HG02610 (cell line): ENCODE data around the gene PSMB2.
"Not testable (repeated sequence)": the region's sequence is repeated elsewhere in the genome, so short reads cannot be mapped to it uniquely, and the experiment has no call there.

Source experiments
- ATAC-seq: cut with Tn5 transposase; IDR thresholded peaks from one replicate; pipeline ENCODE4 v1.9.1; 2021; ENCODE audit warnings: mild to moderate bottlenecking, moderate library complexity; ENCODE audit not compliant: unreplicated experiment

The PSMB2 gene

DNA sequence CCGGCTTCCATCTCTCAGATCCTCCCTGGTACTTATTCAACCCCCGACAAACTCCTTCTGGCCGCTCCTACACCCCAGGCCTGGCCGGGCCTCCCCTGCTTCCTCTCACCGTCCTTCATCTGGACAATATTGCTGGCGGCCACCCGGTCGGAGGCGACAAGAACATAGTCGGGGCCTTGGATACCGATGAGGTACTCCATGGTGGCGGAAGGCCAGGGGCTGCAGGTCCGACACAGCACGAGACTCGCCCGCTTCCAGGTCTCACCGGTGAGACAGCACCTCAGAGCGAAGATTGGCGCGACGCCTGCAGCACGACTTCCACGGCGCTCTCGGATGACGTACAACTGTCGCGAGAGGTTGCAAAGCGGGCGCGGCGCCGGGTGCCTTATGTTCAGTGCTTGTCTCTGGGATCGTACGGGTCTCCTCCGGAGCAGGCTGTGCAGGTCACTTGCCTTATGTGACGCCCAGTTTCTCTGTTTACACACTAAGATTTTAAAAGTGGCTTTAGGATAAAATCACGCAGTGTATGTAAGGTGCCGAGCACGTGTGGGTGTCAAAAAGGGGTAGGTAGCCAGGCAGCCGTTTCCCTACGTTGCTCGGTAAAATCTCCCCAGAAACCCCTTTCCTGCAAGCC lies at the start of gene PSMB2:
PSMB2 (minus strand) TSS at position 294 of the 634 bp plus-strand sequence; CDS start at position 200, 94 bp downstream.
- ATAC-seq, result peak; percentile 69

DNA sequence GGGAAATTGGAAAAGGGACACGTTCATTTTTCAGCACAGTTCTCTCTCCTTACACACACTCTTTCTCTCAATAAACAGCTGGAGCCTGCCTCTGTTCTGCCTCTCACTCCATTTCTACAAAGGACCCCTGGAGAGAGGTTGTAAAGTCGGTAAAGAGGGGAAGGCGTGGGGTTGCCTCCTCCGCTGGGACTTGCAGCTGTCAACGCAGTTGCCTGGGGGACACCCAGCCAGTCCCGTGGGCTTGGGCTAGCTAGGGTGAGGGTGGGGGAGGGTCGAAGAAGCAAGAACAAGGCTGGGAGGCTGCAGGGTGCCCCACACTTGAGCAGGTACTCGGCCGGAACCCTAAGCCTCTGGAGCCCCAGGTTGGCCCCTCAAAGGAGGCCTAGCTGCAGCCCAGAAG lies 49.8 kb upstream of the PSMB2 start:
- no peak for ATAC-seq

DNA sequence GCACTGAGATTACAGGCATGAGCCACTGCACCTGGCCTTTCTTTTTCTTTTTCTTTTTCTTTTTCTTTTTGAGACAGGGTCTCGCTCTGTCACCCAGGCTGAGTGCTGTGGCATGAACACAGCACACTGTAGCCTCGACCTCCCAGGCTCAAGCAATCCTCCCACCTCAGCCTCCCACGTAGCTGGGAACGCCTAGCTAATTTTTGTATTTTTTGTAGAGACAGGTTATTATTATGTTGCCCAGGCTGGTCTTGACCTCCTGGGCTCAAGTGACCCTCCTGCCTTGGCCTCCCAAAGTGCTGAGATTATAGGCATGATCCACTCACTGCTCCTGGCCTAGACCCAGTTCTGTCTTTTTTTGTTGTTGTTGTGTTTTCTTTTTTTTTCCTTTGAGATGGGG lies 48.8 kb upstream of the PSMB2 start:
- ATAC-seq, result not testable (repeated sequence)

DNA sequence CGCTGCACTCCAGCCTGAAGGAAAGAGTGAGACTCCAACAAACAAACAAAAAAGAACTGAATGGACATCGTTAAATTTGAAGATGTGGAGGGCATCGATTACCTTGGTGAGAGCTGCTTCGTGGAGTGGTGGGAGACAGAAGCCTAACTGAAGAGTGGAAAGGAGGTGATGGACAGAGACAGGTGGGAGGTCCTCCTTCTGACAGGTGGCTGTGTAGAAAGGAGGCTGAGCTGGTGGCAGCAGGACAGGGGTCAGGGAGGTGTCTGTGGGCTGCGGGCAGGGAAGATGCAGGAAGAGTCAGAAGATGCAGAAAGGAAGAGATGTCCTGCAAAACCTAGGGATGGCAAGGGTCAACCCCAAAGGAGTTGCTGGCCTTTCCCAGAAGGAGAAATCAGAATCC lies 46.8 kb upstream of the PSMB2 start:
- no peak for ATAC-seq

DNA sequence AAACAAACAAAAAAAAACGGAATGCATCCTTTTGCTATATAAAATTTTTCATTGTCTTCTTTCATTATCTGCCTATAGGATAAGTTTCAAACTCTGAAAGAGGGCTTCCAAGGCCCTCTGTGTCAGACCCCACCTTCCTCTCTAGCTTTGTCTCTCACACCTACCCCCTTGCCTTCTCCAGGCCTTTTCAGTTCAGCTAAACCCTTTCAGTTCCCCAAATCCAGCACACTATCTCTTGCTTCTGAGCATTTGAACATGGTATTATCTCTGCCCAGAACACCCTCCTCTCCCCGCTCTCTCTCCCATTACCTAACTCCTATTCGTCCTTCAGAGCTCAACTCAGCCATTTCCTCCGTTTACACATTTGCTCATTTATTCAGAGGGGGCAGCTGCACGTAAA lies 41.7 kb upstream of the PSMB2 start:
- ATAC-seq, result no peak

DNA sequence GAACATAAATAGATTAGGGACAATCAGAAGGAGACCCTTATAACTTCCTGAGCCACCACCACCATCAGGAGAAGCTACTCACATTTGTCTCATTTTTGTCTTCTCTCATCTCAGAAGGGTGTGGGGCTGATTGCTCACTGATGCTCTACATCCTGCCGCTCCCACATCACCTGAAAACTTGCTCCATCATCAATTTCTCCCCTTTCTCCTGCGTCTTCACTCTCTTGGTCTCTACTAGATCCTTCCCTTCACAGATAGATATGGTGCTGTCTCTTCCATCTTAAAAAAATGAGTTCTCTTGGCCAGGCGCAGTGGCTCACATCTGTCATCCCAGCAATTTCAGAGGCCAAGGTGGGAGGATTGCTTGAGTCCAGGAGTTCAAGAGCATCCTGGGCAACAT lies 38.9 kb upstream of the PSMB2 start:
- no peak for ATAC-seq

DNA sequence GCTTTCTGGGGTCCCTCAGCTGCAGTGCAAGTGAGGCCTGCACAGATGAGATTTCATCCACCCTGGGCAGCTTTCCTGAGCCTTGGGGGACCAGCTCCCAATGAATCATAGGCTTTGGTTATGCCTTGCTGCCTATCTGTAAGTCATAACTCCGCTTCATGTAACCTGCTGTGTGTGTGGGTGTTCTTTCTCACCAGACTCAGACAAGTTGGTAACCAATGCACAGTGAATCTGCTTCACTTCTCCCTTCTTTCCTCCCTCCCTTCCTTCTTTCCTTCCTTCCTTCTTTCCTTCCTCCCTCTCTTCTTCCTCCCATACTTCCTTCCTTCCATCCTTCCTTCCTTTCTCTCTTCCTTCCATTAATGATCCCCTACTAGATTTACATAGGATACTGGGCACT lies 34.4 kb upstream of the PSMB2 start:
- no peak for ATAC-seq

DNA sequence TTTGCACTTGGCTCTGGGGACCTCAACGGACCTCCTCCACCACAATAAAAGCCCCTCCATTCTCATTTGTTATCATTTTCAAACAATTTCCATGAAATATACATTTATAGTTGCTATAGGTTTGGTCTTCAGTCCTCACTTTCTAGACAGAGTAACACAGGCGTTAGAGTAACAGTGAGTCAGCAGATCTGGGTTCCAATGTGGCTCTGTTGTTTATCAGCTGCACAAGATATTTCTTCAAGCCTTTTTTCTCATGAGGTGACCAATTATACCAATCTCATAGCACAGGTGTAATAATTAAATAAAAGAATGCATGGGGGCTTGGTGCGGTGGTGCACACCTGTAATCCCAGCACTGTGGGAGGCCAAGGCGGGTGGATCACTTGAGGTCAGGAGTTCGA lies 32.8 kb upstream of the PSMB2 start:
- ATAC-seq, result no peak

DNA sequence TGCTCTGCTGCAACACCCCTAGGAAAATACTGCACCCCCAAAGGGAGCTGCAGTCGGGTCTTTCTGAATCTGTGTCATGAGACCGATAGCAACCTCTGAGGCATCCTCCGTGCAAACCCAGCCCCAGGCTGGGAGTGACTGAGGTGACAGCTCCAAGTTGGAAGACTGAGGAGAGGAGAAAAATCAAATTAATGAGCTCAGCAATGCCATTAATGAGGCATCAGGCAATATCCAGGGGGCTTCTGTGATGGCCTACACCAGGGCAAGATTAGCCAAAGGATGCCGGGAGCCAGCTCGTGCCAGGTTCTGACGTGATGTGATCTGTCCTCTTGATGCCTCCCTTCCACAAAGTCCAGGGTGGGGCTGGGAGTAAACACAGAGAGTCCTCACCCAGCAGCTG lies 30.8 kb upstream of the PSMB2 start:
- ATAC-seq, result no peak

DNA sequence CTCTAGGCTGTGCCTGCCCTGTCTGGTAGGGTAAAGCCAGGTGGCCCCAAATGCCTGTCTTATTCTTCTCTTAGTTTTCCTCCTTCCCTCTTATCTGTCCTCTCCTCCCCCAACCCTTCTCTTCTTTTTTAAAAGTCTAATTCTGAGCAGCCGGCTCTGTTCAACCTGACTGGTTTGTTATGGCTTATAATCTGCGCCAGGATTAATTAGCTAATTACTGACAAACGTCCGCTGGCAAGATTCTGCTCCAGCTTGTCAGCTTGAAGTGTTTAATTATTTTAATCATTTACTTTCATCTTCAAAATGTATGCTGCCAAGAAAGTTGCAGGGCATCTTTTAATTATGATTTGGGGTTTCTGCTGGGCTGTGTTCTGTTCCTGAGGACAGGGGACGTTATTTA lies 27.2 kb upstream of the PSMB2 start:
- no peak for ATAC-seq

DNA sequence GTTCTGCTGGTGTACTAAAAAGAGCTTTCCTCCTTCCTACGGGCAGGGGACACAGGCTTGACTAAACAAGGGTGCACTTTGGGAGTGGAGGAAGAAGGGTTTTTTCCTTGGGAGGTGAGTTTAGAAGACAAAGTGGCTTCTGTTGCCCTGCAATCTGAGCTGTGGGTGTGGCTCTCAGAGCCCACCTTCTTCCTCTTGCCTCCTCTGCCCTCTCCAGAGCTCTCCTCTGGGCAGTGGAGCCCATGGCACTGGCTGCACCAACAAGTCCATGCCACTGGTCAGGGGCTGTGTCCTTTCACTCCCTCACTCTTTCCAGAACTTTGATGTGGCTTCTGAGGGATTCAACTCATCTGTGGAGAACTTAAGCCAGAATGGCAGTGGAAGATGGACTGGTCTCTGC lies 25.6 kb upstream of the PSMB2 start:
- no peak for ATAC-seq

DNA sequence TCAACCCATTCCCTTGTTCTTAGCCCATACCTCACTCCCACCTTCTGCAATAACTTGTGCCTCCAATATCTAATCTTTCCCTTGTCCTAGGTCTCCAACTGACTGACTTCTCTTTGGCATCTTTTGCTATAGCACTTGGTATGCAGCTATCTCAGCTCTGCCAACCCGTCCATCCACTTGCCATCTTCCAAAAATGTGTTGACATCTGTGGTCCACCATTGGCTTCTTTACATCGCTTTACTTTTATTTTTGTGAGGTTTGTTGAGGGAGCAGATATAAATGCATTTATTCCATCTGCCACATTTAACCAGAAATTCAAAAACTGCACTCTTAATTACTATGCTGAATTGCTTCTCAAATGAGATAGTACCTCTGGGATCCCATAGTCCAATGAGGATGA lies 24.9 kb upstream of the PSMB2 start:
- ATAC-seq, result no peak

DNA sequence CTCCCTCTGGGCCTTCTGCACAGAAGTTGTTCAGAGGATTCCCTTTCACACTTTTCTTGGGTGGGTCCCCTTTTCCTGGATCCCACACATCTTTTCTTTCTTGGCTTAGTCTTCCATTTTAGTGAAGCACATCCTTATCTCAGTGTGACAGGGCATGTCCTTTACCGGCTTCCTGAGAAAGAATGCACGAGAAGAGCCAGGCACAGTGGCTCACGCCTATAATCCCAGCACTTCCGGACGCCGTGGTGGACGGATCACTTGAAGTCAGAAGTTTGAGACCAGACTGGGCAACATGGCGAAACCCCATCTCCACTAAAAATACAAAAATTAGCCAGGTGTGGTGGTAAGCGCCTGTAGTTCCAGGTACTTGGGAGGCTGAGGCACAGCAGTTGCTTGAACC lies 22.1 kb upstream of the PSMB2 start:
- ATAC-seq, result no peak

DNA sequence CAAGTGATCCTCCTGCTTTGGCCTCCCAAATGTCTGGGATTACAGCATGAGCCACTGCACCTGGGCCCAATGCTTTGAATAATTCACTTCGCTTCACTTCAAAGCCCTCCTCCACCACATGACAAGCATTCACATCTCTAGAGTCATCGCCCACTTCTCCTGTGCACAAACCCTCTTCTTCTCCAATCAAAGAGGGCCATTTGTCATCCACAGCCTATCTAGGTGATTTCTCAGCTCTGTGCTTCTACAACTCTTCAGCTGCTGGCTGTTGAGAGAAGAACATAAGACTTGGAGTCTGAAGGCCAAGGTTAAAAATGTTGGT lies 20.1 kb upstream of the PSMB2 start:
- ATAC-seq, result no peak

DNA sequence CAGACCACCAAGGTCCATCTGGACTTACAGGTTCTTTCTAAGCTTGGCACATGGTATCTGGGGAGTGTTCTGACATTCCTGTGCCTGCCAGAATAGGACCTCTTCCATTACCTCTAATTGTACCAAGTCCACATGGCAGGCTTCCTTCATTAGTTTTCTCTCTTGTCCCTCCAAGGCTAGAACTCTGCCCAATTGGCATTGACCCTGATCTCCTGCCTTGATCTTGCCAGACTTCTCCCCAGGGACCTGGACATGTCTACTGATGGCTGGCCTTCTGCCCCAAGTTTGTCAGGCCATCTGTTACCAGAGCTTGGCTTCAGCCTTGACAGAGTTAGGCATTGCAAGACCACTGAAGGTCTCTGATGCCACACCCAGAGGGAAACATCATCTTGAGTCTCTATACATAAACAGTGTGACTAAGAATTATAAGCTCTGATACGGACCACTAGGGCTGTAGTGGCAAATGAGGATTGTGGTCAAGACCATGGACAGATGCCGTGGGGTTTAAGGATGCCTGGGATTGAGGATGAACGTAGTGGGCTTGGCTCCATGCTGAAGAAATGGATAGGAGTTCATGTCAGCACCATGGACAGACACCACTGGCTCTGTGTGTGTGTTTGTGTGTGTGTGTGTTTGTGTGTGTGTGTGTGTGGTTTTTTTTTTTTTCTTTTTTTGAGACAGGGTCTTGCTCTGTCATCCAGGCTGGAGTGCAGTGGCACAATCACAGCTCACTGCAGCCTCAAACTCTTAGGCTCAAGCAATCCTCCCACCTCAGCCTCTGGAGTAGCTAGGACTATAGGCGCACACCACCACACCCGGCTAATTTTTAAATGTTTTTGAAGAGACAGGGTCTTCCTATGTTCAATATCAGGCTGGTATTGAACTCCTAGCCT lies 19.5 kb upstream of the PSMB2 start:
- ATAC-seq, result no peak

DNA sequence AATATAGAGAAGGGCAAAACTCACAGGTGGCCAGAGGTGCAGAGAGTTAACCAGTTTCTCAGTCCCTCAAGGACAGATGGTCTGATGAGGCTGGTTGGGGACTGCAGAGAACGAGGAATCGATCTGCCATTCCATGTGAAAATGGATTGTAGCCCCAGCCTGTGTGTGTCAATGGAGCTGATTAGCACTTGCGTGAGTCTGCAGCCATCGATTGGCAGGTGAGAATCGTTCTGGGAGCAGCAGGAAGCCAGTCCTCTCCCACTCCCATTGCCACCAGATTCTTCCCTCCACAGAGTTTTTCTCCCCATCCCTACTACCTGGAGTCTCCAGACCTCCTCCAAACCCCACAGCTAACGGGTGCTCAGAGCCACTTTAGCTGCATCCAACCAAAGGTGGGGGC lies 18.3 kb upstream of the PSMB2 start:
- no peak for ATAC-seq

DNA sequence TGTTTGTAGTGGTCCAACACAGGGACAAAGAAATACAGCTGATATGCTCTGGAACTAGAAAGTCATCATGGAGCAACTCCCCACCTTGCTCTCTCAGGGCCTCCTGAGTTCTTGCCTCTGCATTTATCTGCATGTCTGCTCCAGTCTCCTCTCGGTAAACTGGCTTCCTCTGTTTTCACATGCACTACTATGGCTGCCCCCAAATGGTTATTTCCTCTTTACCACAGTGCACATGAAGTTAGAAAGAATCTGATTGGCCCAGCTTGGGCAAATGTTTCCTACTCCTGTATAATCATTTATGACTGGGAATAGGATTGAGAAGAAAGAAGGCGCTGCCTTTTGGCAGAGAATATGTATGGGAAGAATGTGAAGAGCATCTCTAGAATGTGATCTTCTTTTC lies 16.5 kb upstream of the PSMB2 start:
- no peak for ATAC-seq

DNA sequence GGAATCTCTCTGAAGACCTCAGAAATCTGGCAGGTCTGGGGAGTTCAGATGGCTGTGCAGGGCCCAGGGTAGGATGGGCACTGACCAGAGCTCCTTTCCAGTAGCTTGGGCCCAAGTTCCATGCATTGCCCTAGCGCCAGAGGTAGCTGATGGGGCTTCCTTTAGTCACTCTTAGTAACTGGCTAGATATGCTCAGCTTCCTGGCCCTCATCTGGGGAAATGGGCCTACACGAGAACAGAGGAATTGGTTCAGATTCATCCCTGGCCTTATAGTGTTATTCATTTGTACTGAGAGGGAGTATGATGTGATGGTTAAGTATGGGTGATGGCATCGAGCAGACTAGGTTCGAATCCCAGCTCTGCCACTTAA lies 15.5 kb upstream of the PSMB2 start:
- no peak for ATAC-seq

DNA sequence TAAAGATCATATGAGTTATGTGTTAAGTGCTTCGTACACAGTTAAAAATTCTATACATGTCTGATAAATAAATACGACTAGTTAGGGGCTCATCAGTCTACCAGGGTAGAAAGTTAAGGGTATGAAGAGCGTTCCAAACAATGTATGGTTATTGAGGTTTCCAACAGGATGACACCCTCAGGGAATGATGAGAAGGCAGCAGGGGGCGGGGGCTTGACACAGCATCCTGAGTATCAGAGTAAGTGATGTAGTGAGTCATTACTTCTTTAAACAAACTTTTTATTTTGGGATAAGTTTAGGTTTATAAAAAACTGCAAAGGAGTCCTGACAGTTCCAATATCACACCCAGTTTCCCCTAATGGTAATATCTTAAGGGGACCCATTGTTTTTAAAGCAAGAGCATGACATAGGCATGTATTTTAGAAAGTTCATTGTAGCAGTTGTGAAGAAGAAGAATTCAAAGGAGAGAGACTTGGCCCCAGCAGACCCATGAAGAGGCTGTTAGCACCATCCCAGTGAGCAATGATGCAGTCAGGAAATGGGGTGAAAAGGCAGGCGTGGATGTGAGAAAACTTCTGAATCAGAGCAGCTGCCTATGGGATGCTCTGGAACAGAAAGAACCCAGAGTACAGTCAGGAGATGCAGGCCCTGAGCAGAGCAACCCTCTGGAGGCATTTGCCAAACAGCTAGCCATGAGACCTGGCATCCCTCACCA lies 15.0 kb upstream of the PSMB2 start:
- ATAC-seq, result no peak

DNA sequence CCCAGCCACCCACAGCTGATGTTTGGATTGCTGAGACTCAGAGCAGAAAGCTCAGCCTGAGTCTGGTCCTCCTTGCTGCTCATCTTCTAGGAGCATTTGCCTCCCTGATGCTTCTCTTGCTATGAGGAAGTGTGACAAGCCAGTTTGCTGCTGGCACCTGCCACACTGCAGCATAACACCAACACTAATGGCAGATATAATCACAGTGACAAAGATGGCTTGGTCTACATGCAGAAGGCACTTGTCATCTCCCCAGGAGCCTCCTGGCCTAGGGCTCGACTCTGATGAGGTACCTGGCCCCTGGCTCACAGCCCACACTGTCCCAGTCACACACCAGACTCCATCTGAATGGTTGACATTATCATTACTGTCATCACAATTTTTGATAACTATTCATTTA lies 13.9 kb upstream of the PSMB2 start:
- no peak for ATAC-seq

DNA sequence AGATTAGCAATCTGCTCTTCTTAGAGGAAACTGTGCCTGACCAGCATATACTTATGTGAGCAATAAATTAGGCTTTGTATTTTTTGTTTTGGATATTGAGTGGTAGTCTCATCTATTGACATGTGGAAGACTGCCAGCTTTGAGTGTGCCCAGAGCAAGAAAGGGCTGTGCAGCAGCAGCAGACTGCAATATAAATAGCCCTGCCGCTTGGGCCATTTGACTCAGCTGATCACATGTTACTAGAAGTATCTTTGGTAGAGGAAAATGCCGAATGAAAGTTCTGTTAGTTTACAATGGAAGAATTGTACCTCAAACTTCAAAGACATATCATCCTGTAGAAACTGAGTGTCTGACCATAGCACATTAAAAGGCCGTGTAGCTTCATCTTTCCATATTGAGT lies 9.1 kb upstream of the PSMB2 start:
- no peak for ATAC-seq

DNA sequence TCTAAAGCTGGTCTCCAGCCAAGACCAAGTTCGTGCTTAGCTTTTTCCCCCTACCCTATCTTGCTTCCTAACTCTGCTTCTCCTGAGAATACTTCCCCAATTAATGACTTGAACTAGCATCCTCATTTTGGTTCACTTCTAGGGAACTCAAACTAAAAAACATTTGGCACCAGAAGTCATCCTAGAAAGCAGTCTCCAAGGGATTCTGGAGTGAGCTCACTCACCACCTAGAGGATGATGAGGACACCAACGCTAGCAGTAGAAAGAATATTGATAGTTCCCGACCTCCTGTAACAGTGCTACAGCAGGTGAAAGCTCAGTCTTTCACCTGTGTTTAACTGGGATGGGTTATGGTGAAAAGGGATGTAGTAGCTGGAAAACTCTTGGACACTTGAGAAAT lies 4.7 kb upstream of the PSMB2 start:
- ATAC-seq, result no peak
